Skeletal muscle satellite cell (primary cell): Measurements from ENCODE around the gene NDST1.

Source experiments
- H3K27me3 ChIP-seq: 2 replicates; pipeline ENCODE4 v1.7.0; 2013; ENCODE audit warnings: low read length; ENCODE audit not compliant: control insufficient read depth, insufficient read depth
- H3K36me3 ChIP-seq: 2 replicates; pipeline ENCODE4 v1.7.0; 2013; ENCODE audit warnings: mild to moderate bottlenecking, control low read depth, low read length; ENCODE audit not compliant: insufficient read depth
- H3K4me1 ChIP-seq: 2 replicates; pipeline ENCODE4 v1.7.0; 2013; ENCODE audit warnings: low read length; ENCODE audit not compliant: control insufficient read depth, insufficient read depth
- H3K4me2 ChIP-seq: 2 replicates; pipeline ENCODE4 v1.7.0; 2013; ENCODE audit warnings: mild to moderate bottlenecking, low read length
- H3K4me3 ChIP-seq: 2 replicates; pipeline ENCODE4 v1.7.0; 2013; ENCODE audit warnings: low read length
- H3K9ac ChIP-seq: 2 replicates; pipeline ENCODE4 v1.7.0; 2013; ENCODE audit warnings: mild to moderate bottlenecking, low read depth, low read length, moderate library complexity
- H3K9me3 ChIP-seq: replicated peaks from 2 replicates; pipeline ENCODE4 v1.7.0; 2013; ENCODE audit warnings: mild to moderate bottlenecking, control low read depth, low read length

The NDST1 gene

DNA sequence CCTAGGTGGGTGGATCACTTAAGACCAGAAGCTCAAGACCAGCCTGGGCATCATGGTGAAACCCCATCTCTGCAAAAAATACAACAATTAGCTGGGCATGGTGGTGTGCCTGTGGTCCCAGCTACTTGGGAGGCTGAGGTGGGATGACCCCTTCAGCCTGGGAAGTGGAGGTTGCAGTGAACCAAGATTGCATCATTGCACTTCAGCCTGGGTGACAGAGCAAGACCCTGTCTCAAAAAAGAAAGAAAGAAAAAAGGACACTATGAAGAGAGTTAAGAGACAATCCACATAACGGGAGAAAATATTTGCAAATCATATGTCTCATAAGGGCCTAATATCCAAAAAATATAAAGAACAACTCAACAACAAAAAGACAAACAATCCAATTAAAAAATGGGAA, 57.9 kb downstream of the NDST1 start:
- Histone ChIP-seq H3K4me1 (no peaks in the 10 kb centered on the region), H3K4me2 (no peak overlapping the region), H3K27me3 (no peaks in the 10 kb centered on the region), H3K36me3 (no peaks in the 10 kb centered on the region), H3K9ac (no peak overlapping the region), H3K9me3 (no peaks in the 10 kb centered on the region), H3K4me3 (no peak overlapping the region)

GRCh38 chr5:150567031-150567717, 59.2 kb downstream of the NDST1 start:
- Histone ChIP-seq H3K4me2 (peak overlapping the region; percentile 17), H3K27me3 (no peaks in the 10 kb centered on the region), H3K4me1 (no peaks in the 10 kb centered on the region), H3K9ac (no peak overlapping the region), H3K9me3 (no peaks in the 10 kb centered on the region), H3K4me3 (no peak overlapping the region), H3K36me3 (no peaks in the 10 kb centered on the region)

GRCh38 chr5:150568663-150569062, 60.7 kb downstream of the NDST1 start:
- no peaks in the 10 kb centered on the region for H3K27me3 ChIP-seq
- H3K36me3 ChIP-seq = no peaks in the 10 kb centered on the region
- no peak overlapping the region for H3K4me3 ChIP-seq
- no peaks in the 10 kb centered on the region for H3K9me3 ChIP-seq
- no peak overlapping the region for H3K4me2 ChIP-seq
- no peak overlapping the region for H3K9ac ChIP-seq
- H3K4me1 ChIP-seq = no peaks in the 10 kb centered on the region

GRCh38 chr5:150570333-150570732, 62.4 kb downstream of the NDST1 start:
- H3K9ac ChIP-seq = no peak overlapping the region

GRCh38 chr5:150571836-150572235, 63.9 kb downstream of the NDST1 start:
- Histone ChIP-seq H3K4me2 (no peak overlapping the region), H3K4me1 (no peaks in the 10 kb centered on the region), H3K9me3 (no peaks in the 10 kb centered on the region), H3K9ac (no peak overlapping the region), H3K4me3 (no peak overlapping the region), H3K36me3 (no peaks in the 10 kb centered on the region), H3K27me3 (no peaks in the 10 kb centered on the region)

More at GRCh38 chr5:150570333-150570732, 62.4 kb downstream of the NDST1 start:
- Histone ChIP-seq H3K36me3 (no peaks in the 10 kb centered on the region), H3K27me3 (no peaks in the 10 kb centered on the region), H3K9me3 (no peaks in the 10 kb centered on the region), H3K4me1 (no peaks in the 10 kb centered on the region), H3K4me3 (no peak overlapping the region), H3K4me2 (no peak overlapping the region)

GRCh38 chr5:150573216-150573615, 65.3 kb downstream of the NDST1 start:
- H3K36me3 ChIP-seq = no peaks in the 10 kb centered on the region
- H3K4me2 ChIP-seq = no peak overlapping the region
- H3K27me3 ChIP-seq = no peaks in the 10 kb centered on the region
- H3K9ac ChIP-seq = no peak overlapping the region
- no peaks in the 10 kb centered on the region for H3K9me3 ChIP-seq
- H3K4me3 ChIP-seq = no peak overlapping the region
- no peaks in the 10 kb centered on the region for H3K4me1 ChIP-seq

DNA sequence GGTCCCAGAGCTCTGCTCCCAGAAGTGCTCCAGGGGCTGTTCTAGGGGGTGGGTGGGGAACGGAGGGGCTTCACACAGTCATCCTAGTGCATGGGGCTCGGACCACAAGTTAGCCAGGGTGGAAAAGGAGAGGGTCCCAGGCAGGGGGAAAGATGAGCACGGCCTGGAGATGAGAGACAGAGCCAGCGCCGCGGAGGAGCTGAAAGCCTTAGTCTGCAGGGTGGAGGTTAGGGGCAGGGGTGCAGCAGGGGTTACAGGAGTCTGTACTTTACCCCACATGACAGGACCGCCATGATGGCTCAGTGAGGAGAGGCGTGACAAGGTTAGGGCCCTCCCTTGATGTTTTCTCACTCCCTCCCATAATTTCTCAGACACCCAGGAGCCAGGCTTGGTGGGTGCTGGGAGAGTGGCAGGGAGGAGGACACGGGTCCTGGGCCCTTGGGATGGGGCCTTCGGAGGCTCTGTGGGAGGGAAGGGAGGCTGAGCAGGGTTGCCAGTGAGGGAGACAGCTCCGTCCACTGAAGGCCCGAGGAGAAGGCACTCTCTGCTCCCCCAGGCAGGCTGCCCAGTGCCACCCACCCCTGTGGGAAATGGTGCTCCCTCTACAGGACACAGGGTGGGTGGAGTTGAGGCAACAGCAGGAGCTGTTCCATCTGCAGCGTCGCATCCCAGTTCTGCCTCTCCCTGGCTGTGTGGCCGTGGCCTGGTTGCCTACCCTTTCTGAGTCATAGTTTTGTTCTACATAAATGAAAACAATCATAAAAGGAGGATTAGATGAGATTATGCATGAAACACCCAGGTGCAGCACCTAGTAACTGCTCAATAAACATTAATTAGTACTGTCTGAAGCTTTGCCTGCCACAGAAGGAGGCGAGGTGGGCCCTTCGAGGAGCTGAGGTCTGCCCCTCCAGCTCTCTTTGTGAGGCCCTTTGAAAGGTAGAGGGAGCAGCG, 66.2 kb downstream of the NDST1 start:
- Histone ChIP-seq H3K4me1 (no peaks in the 10 kb centered on the region), H3K27me3 (peaks cover 2% of the 10 kb centered on the region), H3K36me3 (no peaks in the 10 kb centered on the region), H3K4me3 (no peak overlapping the region), H3K9ac (no peak overlapping the region), H3K9me3 (no peaks in the 10 kb centered on the region), H3K4me2 (no peak overlapping the region)

- Histone ChIP-seq H3K9ac (no peak overlapping the region), H3K27me3 (peaks cover 9% of the 10 kb centered on the region), H3K36me3 (no peaks in the 10 kb centered on the region), H3K4me3 (no peak overlapping the region), H3K4me2 (no peak overlapping the region), H3K9me3 (no peaks in the 10 kb centered on the region), H3K4me1 (no peaks in the 10 kb centered on the region)
Observed at GRCh38 chr5:150574818-150575547, 67.1 kb downstream of the NDST1 start.

GRCh38 chr5:150575745-150576448, 68.0 kb downstream of the NDST1 start:
- H3K36me3 ChIP-seq = no peaks in the 10 kb centered on the region
- no peak overlapping the region for H3K4me3 ChIP-seq
- no peaks in the 10 kb centered on the region for H3K4me1 ChIP-seq
- no peak overlapping the region for H3K4me2 ChIP-seq
- no peak overlapping the region for H3K9ac ChIP-seq
- H3K27me3 ChIP-seq = peaks cover 19% of the 10 kb centered on the region
- H3K9me3 ChIP-seq = no peaks in the 10 kb centered on the region

- Histone ChIP-seq H3K27me3 (peaks cover 21% of the 10 kb centered on the region), H3K36me3 (no peaks in the 10 kb centered on the region), H3K4me3 (no peak overlapping the region), H3K4me1 (no peaks in the 10 kb centered on the region), H3K9ac (no peak overlapping the region), H3K4me2 (no peak overlapping the region), H3K9me3 (no peaks in the 10 kb centered on the region)
Observed at GRCh38 chr5:150576449-150576949, 68.6 kb downstream of the NDST1 start.
